Activated naive CD4-positive, alpha-beta T cell treated with anti-CD3 and anti-CD28 coated beads, Interleukin-2, amount 10 ng/mL, durations not matched to agents 7 days and 5 days (primary cell): ENCODE data around the gene C6.

Source experiments
- CTCF ChIA-PET: fragments of 350-600 bp; sonication (Branson Sonifier 250); formaldehyde crosslinking; loops from one replicate; lab custom pipeline; 2021; ENCODE audit warnings: antibody characterized with exemption; lab: Charles Lee
- DNase-seq: peaks from one replicate; pipeline ENCODE4 v3.0.0-alpha.2; 2020
- H3K27ac Mint-ChIP-seq: one replicate; pipeline ENCODE4 v1.8.0; 2021; ENCODE audit warnings: mild to moderate bottlenecking, moderate library complexity, mixed read lengths
- H3K27me3 Mint-ChIP-seq: one replicate; pipeline ENCODE4 v1.8.0; 2021; ENCODE audit warnings: mild to moderate bottlenecking, mixed read lengths
- H3K36me3 Mint-ChIP-seq: one replicate; pipeline ENCODE4 v1.8.0; 2021; ENCODE audit warnings: mixed read lengths
- H3K4me1 Mint-ChIP-seq: one replicate; pipeline ENCODE4 v1.8.0; 2021; ENCODE audit warnings: mixed read lengths
- H3K4me3 Mint-ChIP-seq: one replicate; pipeline ENCODE4 v1.8.0; 2021; ENCODE audit warnings: mild to moderate bottlenecking, moderate library complexity, mixed read lengths
- H3K9me3 Mint-ChIP-seq: one replicate; pipeline ENCODE4 v1.8.0; 2021; ENCODE audit warnings: mixed read lengths

Gene C6

GRCh38 chr5:41122459-41122858 is 90.9 kb downstream of the C6 start:
- Mint-ChIP-seq H3K4me1 (no peaks in the 10 kb centered on the region), H3K9me3 (peaks cover 2% of the 10 kb centered on the region), H3K36me3 (no peaks in the 10 kb centered on the region), H3K27me3 (no peaks in the 10 kb centered on the region), H3K4me3 (no peak overlapping the region), H3K27ac (no peak overlapping the region)
- CTCF ChIA-PET, result no interaction called here
- DNase-seq, result no peak

GRCh38 chr5:41120600-41120999 is 92.7 kb downstream of the C6 start:
- DNase-seq, result no peak
- H3K27me3 Mint-ChIP-seq, result no peaks in the 10 kb centered on the region
- no peak overlapping the region for H3K4me3 Mint-ChIP-seq
- H3K36me3 Mint-ChIP-seq, result no peaks in the 10 kb centered on the region
- H3K27ac Mint-ChIP-seq, result no peak overlapping the region
- H3K9me3 Mint-ChIP-seq, result peaks cover 2% of the 10 kb centered on the region
- no peaks in the 10 kb centered on the region for H3K4me1 Mint-ChIP-seq
- CTCF ChIA-PET, result no interaction called here

- CTCF ChIA-PET, result no interaction called here
- no peak for DNase-seq
- H3K27me3 Mint-ChIP-seq, result no peaks in the 10 kb centered on the region
- H3K4me1 Mint-ChIP-seq, result no peaks in the 10 kb centered on the region
- H3K4me3 Mint-ChIP-seq, result no peak overlapping the region
- H3K36me3 Mint-ChIP-seq, result no peaks in the 10 kb centered on the region
- no peak overlapping the region for H3K27ac Mint-ChIP-seq
- H3K9me3 Mint-ChIP-seq, result peaks cover 2% of the 10 kb centered on the region
Observed at GRCh38 chr5:41118177-41118576, 95.2 kb downstream of the C6 start.

GRCh38 chr5:41115281-41115680 is 98.1 kb downstream of the C6 start:
- CTCF ChIA-PET, result no interaction called here
- Mint-ChIP-seq H3K4me3 (no peak overlapping the region), H3K27ac (no peak overlapping the region), H3K4me1 (no peaks in the 10 kb centered on the region), H3K9me3 (no peaks in the 10 kb centered on the region), H3K27me3 (no peaks in the 10 kb centered on the region), H3K36me3 (no peaks in the 10 kb centered on the region)
- no peak for DNase-seq

- H3K9me3 Mint-ChIP-seq, result no peaks in the 10 kb centered on the region
- CTCF ChIA-PET, result no interaction called here
- H3K27me3 Mint-ChIP-seq, result no peaks in the 10 kb centered on the region
- no peaks in the 10 kb centered on the region for H3K4me1 Mint-ChIP-seq
- H3K4me3 Mint-ChIP-seq, result no peak overlapping the region
- H3K27ac Mint-ChIP-seq, result no peak overlapping the region
- no peaks in the 10 kb centered on the region for H3K36me3 Mint-ChIP-seq
- DNase-seq, result no peak
Observed at GRCh38 chr5:41112486-41113455, 100.6 kb downstream of the C6 start.

- Mint-ChIP-seq H3K4me3 (no peak overlapping the region), H3K36me3 (no peaks in the 10 kb centered on the region), H3K9me3 (peaks cover 2% of the 10 kb centered on the region), H3K27me3 (no peaks in the 10 kb centered on the region), H3K4me1 (no peaks in the 10 kb centered on the region), H3K27ac (no peak overlapping the region)
- CTCF ChIA-PET, result no interaction called here
- no peak for DNase-seq
Observed at GRCh38 chr5:41109186-41109585, 104.1 kb downstream of the C6 start.

- no peak for DNase-seq
- Mint-ChIP-seq H3K27me3 (no peaks in the 10 kb centered on the region), H3K4me1 (no peaks in the 10 kb centered on the region), H3K36me3 (no peaks in the 10 kb centered on the region), H3K9me3 (peaks cover 2% of the 10 kb centered on the region), H3K4me3 (no peak overlapping the region), H3K27ac (no peak overlapping the region)
- CTCF ChIA-PET, result no interaction called here
Observed at GRCh38 chr5:41102341-41102740, 111.0 kb downstream of the C6 start.

GRCh38 chr5:41097642-41098041 is 115.7 kb downstream of the C6 start:
- Mint-ChIP-seq H3K4me1 (no peaks in the 10 kb centered on the region), H3K27ac (no peak overlapping the region), H3K27me3 (no peaks in the 10 kb centered on the region)

GRCh38 chr5:41095324-41096101 is 117.8 kb downstream of the C6 start:
- Mint-ChIP-seq H3K36me3 (no peaks in the 10 kb centered on the region), H3K27ac (no peak overlapping the region), H3K27me3 (no peaks in the 10 kb centered on the region), H3K9me3 (no peaks in the 10 kb centered on the region), H3K4me1 (no peaks in the 10 kb centered on the region), H3K4me3 (no peak overlapping the region)
- no peak for DNase-seq
- CTCF ChIA-PET, result no interaction called here

More at GRCh38 chr5:41097642-41098041, 115.7 kb downstream of the C6 start:
- H3K4me3 Mint-ChIP-seq, result no peak overlapping the region
- no peak for DNase-seq
- CTCF ChIA-PET, result no interaction called here
- no peaks in the 10 kb centered on the region for H3K9me3 Mint-ChIP-seq
- no peaks in the 10 kb centered on the region for H3K36me3 Mint-ChIP-seq

GRCh38 chr5:41094871-41095270 is 118.5 kb downstream of the C6 start:
- no peak for DNase-seq
- Mint-ChIP-seq H3K9me3 (peaks cover 1% of the 10 kb centered on the region), H3K36me3 (no peaks in the 10 kb centered on the region), H3K27me3 (no peaks in the 10 kb centered on the region), H3K4me3 (no peak overlapping the region), H3K4me1 (no peaks in the 10 kb centered on the region), H3K27ac (no peak overlapping the region)
- CTCF ChIA-PET, result no interaction called here

GRCh38 chr5:41093803-41094202 is 119.5 kb downstream of the C6 start:
- no peaks in the 10 kb centered on the region for H3K36me3 Mint-ChIP-seq
- H3K9me3 Mint-ChIP-seq, result peaks cover 1% of the 10 kb centered on the region
- CTCF ChIA-PET, result no interaction called here

More at GRCh38 chr5:41093803-41094202, 119.5 kb downstream of the C6 start:
- Mint-ChIP-seq H3K27me3 (no peaks in the 10 kb centered on the region), H3K4me3 (no peak overlapping the region), H3K27ac (no peak overlapping the region), H3K4me1 (no peaks in the 10 kb centered on the region)
- DNase-seq, result no peak
